ENCODE measurements around the gene NLGN3. TPM values are rescaled to one million over a fixed set of nuclear protein-coding genes. Genes with fewer than 3 reads are reported as not detected.

Gene NLGN3
- total and polyA plus RNA-seq, 2 of the 8 experiments (the other 6 are each of a cell fraction or from before 2014, with no cell fraction given): 12.0 to 14.8 TPM

GRCh38 chrX:71109051-71109450 is 35.6 kb upstream of the NLGN3 start:
- H2BK15ac ChIP-seq (ENCODE audit: low read length): no peak overlapping the region
- peaks cover 2 to 12% (median 4%) of the 10 kb centered on the region in 4 experiments; a peak in 3 of 7 replicates for H3K4me1 ChIP-seq (replicated peaks in 1 of 4; ENCODE audit: control insufficient read depth in 3 of 4, insufficient read depth in 4 of 4, low read length in 3 of 4)
- no peak overlapping the region for H4K91ac ChIP-seq (replicated peaks; ENCODE audit: insufficient read length, low read length)
- H3K27ac ChIP-seq (ENCODE audit: low read depth, low read length): no peak overlapping the region
- no peaks in the 10 kb centered on the region for H3K79me2 ChIP-seq (ENCODE audit: control insufficient read depth in 1 of 2, insufficient read depth in 2 of 2, low read length in 2 of 2)
- H2AFZ ChIP-seq (ENCODE audit: low read length): no peak overlapping the region
- no peaks in the 10 kb centered on the region for H3K23me2 ChIP-seq (ENCODE audit: low read depth, low read length)
- no peak overlapping the region for H3K4ac ChIP-seq (replicated peaks; ENCODE audit: insufficient read length, low read depth, low read length)
- no peaks in the 10 kb centered on the region for H4K20me1 ChIP-seq (replicated peaks in 1 of 2; ENCODE audit: control insufficient read depth in 1 of 2, insufficient read depth in 2 of 2, low read length in 2 of 2)
- H3K79me1 ChIP-seq (ENCODE audit: low read depth, low read length): no peaks in the 10 kb centered on the region
- no peak overlapping the region for H3K9ac ChIP-seq (replicated peaks in 1 of 4; ENCODE audit: extremely low read depth in 1 of 4, low read depth in 3 of 4, low read length in 3 of 4)
- POLR2A ChIA-PET (ENCODE audit: partially characterized antibody): no interaction called here
- H3K27me3 ChIP-seq (replicated peaks in 1 of 4; ENCODE audit: control insufficient read depth in 3 of 4, extremely low read depth in 1 of 4, insufficient read depth in 3 of 4, low read length in 3 of 4): peaks cover 0 to 2% (median 0%) of the 10 kb centered on the region in 4 experiments; a peak in 2 of 7 replicates
- no peak overlapping the region for H4K5ac ChIP-seq (ENCODE audit: insufficient read length, low read depth, low read length)
- H2AK5ac ChIP-seq (ENCODE audit: low read depth, low read length): no peak overlapping the region
- FAIRE-seq (no peak), DNase-seq (ENCODE audit: low read depth in 1 of 2, low spot score in 2 of 2) (no peak)
- no peak overlapping the region for H4K8ac ChIP-seq (ENCODE audit: extremely low read depth, insufficient read depth, low read length)
- H3K36me3 ChIP-seq (ENCODE audit: control insufficient read depth in 2 of 4, insufficient read depth in 4 of 4, low read length in 3 of 4): no peaks in the 10 kb centered on the region
- no peak overlapping the region for H2BK5ac ChIP-seq (ENCODE audit: low read depth, low read length)
- H3K23ac ChIP-seq (ENCODE audit: insufficient read length): no peak overlapping the region
- H2BK12ac ChIP-seq (ENCODE audit: low read depth, low read length): no peak overlapping the region
- H3K9me3 ChIP-seq (ENCODE audit: insufficient read depth in 2 of 2, low read depth in 1 of 2, low read length in 1 of 2): no peaks in the 10 kb centered on the region
- CTCF ChIA-PET (ENCODE audit: partially characterized antibody): interaction anchor here (0.9 kb wide), 1 partner anchor 25 kb away, joined by 6 read pairs; no protein-coding TSS in a partner anchor
- H2BK20ac ChIP-seq (ENCODE audit: low read length): no peak overlapping the region
- no peak overlapping the region for H3K56ac ChIP-seq (replicated peaks; ENCODE audit: insufficient read length, low read depth, low read length)
- H3K14ac ChIP-seq (ENCODE audit: insufficient read length): no peak overlapping the region
- no peak overlapping the region for H3K4me3 ChIP-seq (ENCODE audit: extremely low read depth in 1 of 4, insufficient read depth in 2 of 4, low read depth in 3 of 4, low read length in 4 of 4)
- no peak overlapping the region for H3K4me2 ChIP-seq (ENCODE audit: insufficient read depth in 1 of 2, low read depth in 2 of 2, low read length in 2 of 2)
- H2BK120ac ChIP-seq (replicated peaks; ENCODE audit: low read depth, low read length): no peak overlapping the region
- no peak overlapping the region for H3K18ac ChIP-seq (ENCODE audit: extremely low read depth, low read length)
- WGBS, 2 experiments (ENCODE audit: extremely low coverage in 1 of 2, insufficient coverage in 1 of 2, insufficient read length in 1 of 2, insufficient replicate concordance in 2 of 2, low coverage in 1 of 2, low lambda C conversion rate in 2 of 2, missing lambda C conversion rate in 1 of 2): 95% methylated on average over 6 of the region's 6 CpGs; no CpG with 5 or more reads in 1 of the 2 experiments
- no peak for TF ChIP-seq SP1 (IDR thresholded peaks at IDR 0.05; ENCODE audit: low read depth, low read length)
- TF ChIP-seq CBX5 (IDR thresholded peaks at IDR 0.05; ENCODE audit: low read depth, low read length): no peak
- no peak for TF ChIP-seq TAF1 (IDR thresholded peaks at IDR 0.05; ENCODE audit: low read depth, low read length)
- no peak for TF ChIP-seq FOSL1 (IDR thresholded peaks at IDR 0.05; ENCODE audit: insufficient read depth, low read depth, low read length)
- TF ChIP-seq, protein P1, sequence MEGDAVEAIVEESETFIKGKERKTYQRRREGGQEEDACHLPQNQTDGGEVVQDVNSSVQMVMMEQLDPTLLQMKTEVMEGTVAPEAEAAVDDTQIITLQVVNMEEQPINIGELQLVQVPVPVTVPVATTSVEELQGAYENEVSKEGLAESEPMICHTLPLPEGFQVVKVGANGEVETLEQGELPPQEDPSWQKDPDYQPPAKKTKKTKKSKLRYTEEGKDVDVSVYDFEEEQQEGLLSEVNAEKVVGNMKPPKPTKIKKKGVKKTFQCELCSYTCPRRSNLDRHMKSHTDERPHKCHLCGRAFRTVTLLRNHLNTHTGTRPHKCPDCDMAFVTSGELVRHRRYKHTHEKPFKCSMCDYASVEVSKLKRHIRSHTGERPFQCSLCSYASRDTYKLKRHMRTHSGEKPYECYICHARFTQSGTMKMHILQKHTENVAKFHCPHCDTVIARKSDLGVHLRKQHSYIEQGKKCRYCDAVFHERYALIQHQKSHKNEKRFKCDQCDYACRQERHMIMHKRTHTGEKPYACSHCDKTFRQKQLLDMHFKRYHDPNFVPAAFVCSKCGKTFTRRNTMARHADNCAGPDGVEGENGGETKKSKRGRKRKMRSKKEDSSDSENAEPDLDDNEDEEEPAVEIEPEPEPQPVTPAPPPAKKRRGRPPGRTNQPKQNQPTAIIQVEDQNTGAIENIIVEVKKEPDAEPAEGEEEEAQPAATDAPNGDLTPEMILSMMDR (IDR thresholded peaks at IDR 0.05; ENCODE audit: control extremely low read depth in 1 of 3, insufficient read depth in 1 of 3, low read depth in 1 of 3, low read length in 3 of 3): no peak
- TF ChIP-seq YY1 (IDR thresholded peaks at IDR 0.05; ENCODE audit: low read depth, low read length): no peak
- TF ChIP-seq SP4 (IDR thresholded peaks at IDR 0.05; ENCODE audit: low read length): no peak
- no peak for TF ChIP-seq USF2 (IDR thresholded peaks at IDR 0.05; ENCODE audit: low read length)
- no peak for TF ChIP-seq POU5F1 (IDR thresholded peaks at IDR 0.05; ENCODE audit: low read depth, low read length)
- no peak for TF ChIP-seq SRF (IDR thresholded peaks at IDR 0.05; ENCODE audit: low read depth, low read length)
- no peak for TF ChIP-seq SAP30 (IDR thresholded peaks at IDR 0.05; ENCODE audit: insufficient read depth, insufficient replicate concordance, low read length)
